Liver (tissue), 3 donors: ENCODE measurements around the gene AMBRA1.

Experiments
- ATF3 ChIP-seq: IDR thresholded peaks from 2 replicates; pipeline ENCODE4 v1.6.1; 2016; ENCODE audit warnings: antibody characterized with exemption
- CTCF ChIP-seq: fragments of 150-350 bp; IDR thresholded peaks from 2 replicates; pipeline ENCODE4 v1.5.1; 2017; ENCODE audit warnings: improper control_type of control experiment, low read depth, low read length; ENCODE audit not compliant: missing input control
- GABPA ChIP-seq, 2 donors: IDR thresholded peaks in 1 of 2; conservative IDR thresholded peaks in 1 of 2; 2 replicates each; pipeline ENCODE4 v1.6.1; 2016; ENCODE audit warnings: antibody characterized with exemption in 2 of 2, mild to moderate bottlenecking in 1 of 2, moderate library complexity in 1 of 2
- JUND ChIP-seq, 2 donors: IDR thresholded peaks; 2 replicates each; pipeline ENCODE4 v1.6.1; 2016; ENCODE audit warnings: antibody characterized with exemption in 2 of 2
- MAX ChIP-seq: IDR thresholded peaks from 2 replicates; pipeline ENCODE4 v1.6.1; 2016; ENCODE audit warnings: antibody characterized with exemption
- RAD21 ChIP-seq, 2 donors: IDR thresholded peaks; 2 replicates each; pipeline ENCODE4 v1.6.1; 2016; ENCODE audit warnings: antibody characterized with exemption in 2 of 2, mild to moderate bottlenecking in 2 of 2
- REST ChIP-seq: IDR thresholded peaks from 2 replicates; pipeline ENCODE4 v1.6.1; 2016; ENCODE audit warnings: antibody characterized with exemption, mild to moderate bottlenecking
- RXRA ChIP-seq, 2 donors: IDR thresholded peaks; 2 replicates each; pipeline ENCODE4 v1.6.1; 2017 to 2018; ENCODE audit warnings: antibody characterized with exemption in 2 of 2, mild to moderate bottlenecking in 1 of 2
- SP1 ChIP-seq: IDR thresholded peaks from 2 replicates; pipeline ENCODE4 v1.6.1; 2018; ENCODE audit warnings: antibody characterized with exemption, mild to moderate bottlenecking
- TAF1 ChIP-seq: conservative IDR thresholded peaks from 2 replicates; pipeline ENCODE4 v1.6.1; 2016; ENCODE audit warnings: antibody characterized with exemption, mild to moderate bottlenecking
- YY1 ChIP-seq: IDR thresholded peaks from 2 replicates; pipeline ENCODE4 v1.6.1; 2016; ENCODE audit warnings: antibody characterized with exemption, mild to moderate bottlenecking
- ZBTB33 ChIP-seq: IDR thresholded peaks from 2 replicates; pipeline ENCODE4 v1.6.1; 2016; ENCODE audit warnings: antibody characterized with exemption
- donor health status: healthy.
- donor health status: healthy.

GRCh38 chr11:46593550-46594373, at the start of gene AMBRA1:
- no peak for TF ChIP-seq CTCF
- TF ChIP-seq REST, result peak; percentile 63
- TF ChIP-seq ATF3, result no peak
- peak; percentile 31 to 39 for TF ChIP-seq RAD21 (IDR thresholded peaks at IDR 0.05)
- TF ChIP-seq MAX, result peak; percentile 69
- peak; percentile 92 for TF ChIP-seq YY1
- TF ChIP-seq TAF1, result peak; percentile 29
- peak; percentile 87 for TF ChIP-seq SP1
- TF ChIP-seq GABPA (IDR thresholded peaks at IDR 0.05 in 1 of 2, conservative IDR thresholded peaks at IDR 0.05 in 1 of 2), result peak in 1 of 2 donors; percentile 62
- TF ChIP-seq ZBTB33, result peak; percentile 43
- TF ChIP-seq JUND (IDR thresholded peaks at IDR 0.05), result peak; percentile 29 to 70
- peak; percentile 77 to 86 for TF ChIP-seq RXRA (IDR thresholded peaks at IDR 0.05)
